Karpas-422 (cell line): Measurements from ENCODE around the gene STXBP2. TPM values are rescaled to one million over a fixed set of nuclear protein-coding genes. Genes with fewer than 3 reads are reported as not detected.

Experiments
- DNase-seq: peaks from one replicate; pipeline ENCODE4 v3.0.0-alpha.2; 2015
- H2AFZ ChIP-seq: fragments of 200-600 bp; sonication (generic); 2 replicates; pipeline ENCODE4 v1.6.1; 2014; ENCODE audit warnings: antibody characterized with exemption, low read length, mixed read lengths
- H3K27ac ChIP-seq: fragments of 200-600 bp; sonication (generic); 2 replicates; pipeline ENCODE4 v1.5.1; 2014; ENCODE audit warnings: mild to moderate bottlenecking, low read length, moderate library complexity
- H3K27me3 ChIP-seq: fragments of 200-600 bp; sonication (generic); 2 replicates; pipeline ENCODE4 v1.6.1; 2014; ENCODE audit warnings: low read length, mixed read lengths
- H3K36me3 ChIP-seq: fragments of 200-600 bp; sonication (generic); 2 replicates; pipeline ENCODE4 v1.6.1; 2014; ENCODE audit warnings: low read length, mixed read lengths; ENCODE audit not compliant: insufficient read depth
- H3K4me1 ChIP-seq: fragments of 200-600 bp; sonication (generic); 2 replicates; pipeline ENCODE4 v1.6.1; 2014; ENCODE audit warnings: mild to moderate bottlenecking, low read length, mixed read lengths
- H3K4me2 ChIP-seq: fragments of 200-600 bp; sonication (generic); 2 replicates; pipeline ENCODE4 v1.6.1; 2014; ENCODE audit warnings: low read length, low read depth, mild to moderate bottlenecking; ENCODE audit not compliant: poor library complexity, severe bottlenecking
- H3K4me3 ChIP-seq: fragments of 200-600 bp; sonication (generic); 2 replicates; pipeline ENCODE4 v1.5.1; 2014; ENCODE audit warnings: mild to moderate bottlenecking, antibody characterized with exemption, low read length, mixed read lengths
- H3K79me2 ChIP-seq: fragments of 200-600 bp; sonication (generic); 2 replicates; pipeline ENCODE4 v1.6.1; 2014; ENCODE audit warnings: mild to moderate bottlenecking, low read length, mixed read lengths
- H3K9ac ChIP-seq: fragments of 200-600 bp; sonication (generic); 2 replicates; pipeline ENCODE4 v1.6.0; 2014; ENCODE audit warnings: low read length
- H3K9me2 ChIP-seq: fragments of 200-600 bp; sonication (generic), shearing (Covaris generic); replicated peaks from 2 replicates; pipeline ENCODE4 v1.6.0; 2014; ENCODE audit warnings: mild to moderate bottlenecking, low read length, moderate library complexity; ENCODE audit not compliant: insufficient read depth
- H3K9me3 ChIP-seq: fragments of 300-700, 200-600 bp; sonication (generic); 2 replicates; pipeline ENCODE4 v1.6.1; 2014; ENCODE audit warnings: low read length, mixed read lengths
- H4K20me1 ChIP-seq: fragments of 200-600 bp; sonication (generic); 2 replicates; pipeline ENCODE4 v1.6.1; 2014; ENCODE audit warnings: mild to moderate bottlenecking, antibody characterized with exemption, low read length, low read depth; ENCODE audit not compliant: insufficient read depth
- total RNA-seq: library from RNA; depleted of rRNA; stranded (reverse); fragments of >200 nt; shearing (Covaris generic); gene quantifications from 2 replicates; pipeline ENCODE4 v1.2.3, GENCODE V29; 2014; ENCODE audit warnings: low replicate concordance

Gene STXBP2
- total RNA-seq, 1 experiment from 2014 or later = 36.5 TPM

GRCh38 chr19:7618771-7619510 is 18.0 kb upstream of the STXBP2 start:
- H3K36me3 ChIP-seq = no peaks in the 10 kb centered on the region; the same call in 1 of the 2 replicates

GRCh38 chr19:7619671-7620441 is 17.1 kb upstream of the STXBP2 start:
- no peaks in the 10 kb centered on the region for H3K9me2 ChIP-seq
- no peaks in the 10 kb centered on the region for H3K4me1 ChIP-seq
- no peaks in the 10 kb centered on the region for H3K9me3 ChIP-seq
- no peaks in the 10 kb centered on the region for H3K79me2 ChIP-seq
- no peaks in the 10 kb centered on the region for H3K27me3 ChIP-seq
- H3K27ac ChIP-seq = no peak overlapping the region
- H3K36me3 ChIP-seq = no peaks in the 10 kb centered on the region; the same call in 1 of the 2 replicates
- no peak overlapping the region for H3K4me3 ChIP-seq
- H2AFZ ChIP-seq = no peak overlapping the region
- 0 out of 2 replicates have a peak, but pooled peaks cover 3% of the 10 kb centered on the region for H4K20me1 ChIP-seq
- no peak overlapping the region for H3K4me2 ChIP-seq
- DNase-seq = no peak
- no peak overlapping the region for H3K9ac ChIP-seq

More at GRCh38 chr19:7618771-7619510, 18.0 kb upstream of the STXBP2 start:
- DNase-seq = no peak
- H3K9me3 ChIP-seq = no peaks in the 10 kb centered on the region
- H3K27me3 ChIP-seq = no peaks in the 10 kb centered on the region
- H3K9ac ChIP-seq = no peak overlapping the region
- no peaks in the 10 kb centered on the region for H3K79me2 ChIP-seq
- no peaks in the 10 kb centered on the region for H3K4me1 ChIP-seq
- no peak overlapping the region for H3K4me3 ChIP-seq
- H4K20me1 ChIP-seq = 0 out of 2 replicates have a peak, but pooled peaks cover 3% of the 10 kb centered on the region
- no peak overlapping the region for H3K4me2 ChIP-seq
- H2AFZ ChIP-seq = no peak overlapping the region
- no peak overlapping the region for H3K27ac ChIP-seq
- no peaks in the 10 kb centered on the region for H3K9me2 ChIP-seq

- no peak overlapping the region for H2AFZ ChIP-seq
- no peaks in the 10 kb centered on the region for H3K9me2 ChIP-seq
- no peaks in the 10 kb centered on the region for H3K4me1 ChIP-seq
- H3K27ac ChIP-seq = no peak overlapping the region
- H3K27me3 ChIP-seq = no peaks in the 10 kb centered on the region
- H3K9me3 ChIP-seq = no peaks in the 10 kb centered on the region
- no peak overlapping the region for H3K4me2 ChIP-seq
- no peak overlapping the region for H3K4me3 ChIP-seq
- no peaks in the 10 kb centered on the region for H3K79me2 ChIP-seq
- no peak for DNase-seq
- H3K9ac ChIP-seq = no peak overlapping the region
- 0 out of 2 replicates have a peak, but pooled peaks cover 3% of the 10 kb centered on the region for H4K20me1 ChIP-seq
- no peaks in the 10 kb centered on the region; the same call in 1 of the 2 replicates for H3K36me3 ChIP-seq
Observed at GRCh38 chr19:7620442-7621412, 16.2 kb upstream of the STXBP2 start.

GRCh38 chr19:7622933-7623685 is 13.8 kb upstream of the STXBP2 start:
- no peak overlapping the region for H3K9ac ChIP-seq
- H3K4me1 ChIP-seq = peaks cover 3% of the 10 kb centered on the region
- H4K20me1 ChIP-seq = peaks cover 16% of the 10 kb centered on the region; the same call in 1 of the 2 replicates
- H3K27ac ChIP-seq = no peak overlapping the region
- H3K36me3 ChIP-seq = no peaks in the 10 kb centered on the region; the same call in 1 of the 2 replicates
- H3K9me3 ChIP-seq = no peaks in the 10 kb centered on the region
- H3K79me2 ChIP-seq = peaks cover 21% of the 10 kb centered on the region
- no peaks in the 10 kb centered on the region for H3K27me3 ChIP-seq
- peak; percentile 71 for DNase-seq
- H3K4me3 ChIP-seq = no peak overlapping the region
- no peaks in the 10 kb centered on the region for H3K9me2 ChIP-seq
- H2AFZ ChIP-seq = no peak overlapping the region
- no peak overlapping the region for H3K4me2 ChIP-seq

- H3K9me3 ChIP-seq = no peaks in the 10 kb centered on the region
- no peak overlapping the region for H3K9ac ChIP-seq
- no peak overlapping the region for H3K27ac ChIP-seq
- no peaks in the 10 kb centered on the region; the same call in 1 of the 2 replicates for H3K36me3 ChIP-seq
- H2AFZ ChIP-seq = no peak overlapping the region
- no peaks in the 10 kb centered on the region for H3K27me3 ChIP-seq
- no peak overlapping the region for H3K4me3 ChIP-seq
- no peak for DNase-seq
- peaks cover 23% of the 10 kb centered on the region; the same call in 1 of the 2 replicates for H4K20me1 ChIP-seq
- H3K4me2 ChIP-seq = no peak overlapping the region
- no peaks in the 10 kb centered on the region for H3K9me2 ChIP-seq
- peaks cover 30% of the 10 kb centered on the region for H3K79me2 ChIP-seq
- peaks cover 9% of the 10 kb centered on the region for H3K4me1 ChIP-seq
Observed at GRCh38 chr19:7623725-7624603, 12.9 kb upstream of the STXBP2 start.

- peaks cover 23% of the 10 kb centered on the region; the same call in 1 of the 2 replicates for H4K20me1 ChIP-seq
- DNase-seq = no peak
- no peak overlapping the region for H3K9ac ChIP-seq
- no peak overlapping the region for H3K27ac ChIP-seq
- H3K9me3 ChIP-seq = no peaks in the 10 kb centered on the region
- H3K4me2 ChIP-seq = no peak overlapping the region
- H3K4me3 ChIP-seq = no peak overlapping the region
- no peaks in the 10 kb centered on the region for H3K27me3 ChIP-seq
- no peaks in the 10 kb centered on the region for H3K9me2 ChIP-seq
- peaks cover 36% of the 10 kb centered on the region for H3K79me2 ChIP-seq
- peaks cover 9% of the 10 kb centered on the region for H3K4me1 ChIP-seq
- no peak overlapping the region for H2AFZ ChIP-seq
- H3K36me3 ChIP-seq = no peaks in the 10 kb centered on the region; the same call in 1 of the 2 replicates
Observed at GRCh38 chr19:7624810-7625209, 12.1 kb upstream of the STXBP2 start.
